IPS-NIHi11 (cell line): ENCODE data around the gene PTK6.
"Not testable (repeated sequence)": the region's sequence is repeated elsewhere in the genome, so short reads cannot be mapped to it uniquely, and the experiment has no call there.

Source experiments
- DNase-seq: peaks from one replicate; pipeline ENCODE4 v3.0.0; 2012; ENCODE audit warnings: mixed read lengths, low spot score

PTK6 gene

GRCh38 chr20:63495167-63495720 is 41.9 kb downstream of the PTK6 start:
- no peak for DNase-seq

- DNase-seq, result peak; percentile 4
These were observed 42.6 kb downstream of the PTK6 start for GRCh38 chr20:63494420-63495166.

- DNase-seq, result no peak
These were observed 43.1 kb downstream of the PTK6 start for GRCh38 chr20:63494084-63494419.

DNA sequence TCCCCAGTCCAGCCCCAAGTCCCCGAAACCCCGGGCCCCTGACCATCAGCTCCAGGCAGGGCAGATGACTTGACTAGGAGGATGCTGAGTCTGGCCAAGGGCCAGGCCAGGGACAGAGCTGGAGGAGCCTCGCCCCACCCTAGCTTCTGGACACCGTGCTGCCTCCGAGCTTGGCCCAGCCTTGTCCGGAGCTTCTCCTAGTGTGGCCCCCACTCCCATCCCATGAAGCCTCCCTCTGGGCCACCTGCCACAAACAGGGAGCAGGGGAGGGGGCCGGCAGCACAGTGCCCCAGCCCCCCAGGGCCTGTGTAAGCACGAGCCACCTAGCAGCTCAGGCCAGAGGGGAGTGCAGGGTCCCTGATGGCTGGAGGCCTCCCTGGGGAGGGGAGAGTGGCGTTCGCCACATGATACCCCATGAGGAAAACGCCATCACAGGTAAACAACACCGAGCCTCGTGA is 43.6 kb downstream of the PTK6 start:
- no peak for DNase-seq

DNA sequence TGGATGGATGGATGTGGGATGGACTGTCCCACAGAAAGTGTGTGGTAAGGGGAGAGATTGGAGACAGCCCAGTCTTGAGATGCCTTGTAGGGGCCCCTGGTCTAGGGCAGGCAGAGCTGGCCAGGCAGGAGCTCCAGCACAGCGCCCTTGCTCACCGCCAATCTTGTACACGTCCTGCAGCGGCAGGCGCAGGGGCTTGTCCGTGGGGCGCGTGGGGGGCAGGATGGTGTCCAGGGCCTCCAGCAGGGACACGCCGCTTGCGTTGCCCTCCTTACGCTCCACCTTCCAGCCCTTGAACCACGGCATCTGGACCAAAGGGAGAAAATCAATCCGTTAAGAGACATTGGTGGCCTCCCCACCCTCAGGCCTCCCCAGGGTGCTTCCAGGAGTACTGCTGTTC is 44.2 kb downstream of the PTK6 start:
- DNase-seq, result no peak

GRCh38 chr20:63492518-63492917 is 44.7 kb downstream of the PTK6 start:
- DNase-seq, result no peak

DNA sequence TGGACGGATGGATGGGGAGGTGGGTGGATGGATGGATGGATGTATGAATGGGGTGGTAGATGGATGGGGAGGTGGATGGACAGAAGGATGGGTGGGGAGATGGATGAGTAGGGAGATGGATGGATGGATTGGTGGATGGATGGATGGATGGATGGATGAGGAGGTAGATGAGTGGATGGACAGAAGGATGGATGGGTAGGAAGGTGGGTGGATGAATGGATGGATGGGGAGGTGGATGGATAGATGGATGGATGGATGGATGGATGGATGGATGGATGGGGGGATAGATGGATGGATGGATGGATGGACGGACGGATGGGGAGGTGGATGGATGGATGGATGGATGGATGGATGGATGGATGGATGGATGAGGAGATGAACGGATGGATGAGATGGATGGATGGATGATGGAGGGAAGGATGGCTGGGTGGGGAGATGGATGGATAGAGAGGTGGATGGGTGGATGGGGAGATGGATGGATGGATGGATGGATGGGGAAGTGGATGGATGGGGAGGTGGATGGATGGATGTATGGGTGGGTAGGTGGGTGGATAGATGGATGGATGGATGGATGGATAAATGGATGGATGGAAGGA is 45.4 kb downstream of the PTK6 start:
- no peak for DNase-seq

DNA sequence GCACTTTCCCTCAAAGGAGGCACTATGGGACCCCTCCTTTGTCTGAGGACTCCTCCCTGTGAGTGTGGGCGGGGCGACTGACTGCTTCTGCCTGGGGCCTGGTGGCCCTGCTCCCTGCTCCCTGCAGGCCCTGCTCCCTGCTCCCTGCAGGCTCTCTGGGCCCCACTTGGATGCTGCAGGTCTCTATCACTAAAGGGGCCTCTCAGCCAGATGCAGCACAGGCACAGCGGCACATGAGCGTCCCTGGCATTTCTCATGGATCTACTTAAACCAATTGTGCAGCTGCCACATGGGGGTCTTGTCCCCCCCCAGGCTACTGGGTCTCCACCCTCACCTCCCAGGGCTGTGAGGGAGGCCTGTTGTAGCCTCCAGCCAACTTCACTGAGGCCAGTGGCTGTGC is 46.1 kb downstream of the PTK6 start:
- DNase-seq, result no peak

GRCh38 chr20:63490416-63490815 is 46.8 kb downstream of the PTK6 start:
- no peak for DNase-seq

DNA sequence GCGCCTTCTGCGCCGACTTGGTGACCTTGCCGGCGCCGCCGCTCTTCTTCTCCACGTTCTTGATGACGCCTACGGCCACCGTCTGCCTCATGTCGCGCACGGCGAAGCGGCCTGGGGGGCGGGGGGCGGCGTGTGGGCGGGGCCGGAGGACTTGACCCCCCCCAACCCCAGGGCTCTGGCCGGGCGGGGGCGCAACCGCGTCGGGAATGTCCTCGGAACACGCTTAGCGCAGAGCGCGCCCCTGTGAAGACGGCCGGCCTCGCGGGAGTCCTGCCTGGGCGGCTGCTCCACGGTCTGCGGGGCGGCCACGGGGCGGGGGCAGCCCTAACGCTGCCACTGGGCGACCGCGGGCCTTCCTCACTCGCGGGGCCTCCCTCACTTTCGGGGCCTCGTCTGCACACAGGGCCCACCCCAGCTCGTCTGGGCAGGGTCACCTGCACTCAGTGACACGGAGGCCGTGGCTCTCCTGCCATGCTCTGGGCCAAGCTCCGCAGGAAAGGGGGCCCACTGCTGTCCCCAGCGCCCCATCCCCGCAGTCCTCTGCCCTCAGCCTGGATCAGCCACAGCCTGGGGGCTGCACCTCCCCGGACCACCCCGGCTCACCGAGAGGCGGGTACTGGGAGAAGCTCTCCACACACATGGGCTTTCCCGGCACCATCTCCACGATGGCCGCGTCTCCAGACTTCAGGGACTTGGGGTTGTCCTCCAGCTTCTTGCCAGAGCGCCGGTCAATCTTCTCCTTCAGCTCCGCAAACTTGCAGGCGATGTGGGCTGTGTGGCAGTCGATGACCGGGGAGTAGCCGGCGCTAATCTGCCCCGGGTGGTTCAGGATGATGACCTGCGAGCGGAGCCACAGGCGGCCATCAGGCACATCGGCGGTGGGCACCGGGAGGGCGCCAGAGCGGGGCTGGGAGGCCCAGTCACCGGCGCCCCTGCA is 48.6 kb downstream of the PTK6 start:
- DNase-seq, result peak; percentile 58

DNA sequence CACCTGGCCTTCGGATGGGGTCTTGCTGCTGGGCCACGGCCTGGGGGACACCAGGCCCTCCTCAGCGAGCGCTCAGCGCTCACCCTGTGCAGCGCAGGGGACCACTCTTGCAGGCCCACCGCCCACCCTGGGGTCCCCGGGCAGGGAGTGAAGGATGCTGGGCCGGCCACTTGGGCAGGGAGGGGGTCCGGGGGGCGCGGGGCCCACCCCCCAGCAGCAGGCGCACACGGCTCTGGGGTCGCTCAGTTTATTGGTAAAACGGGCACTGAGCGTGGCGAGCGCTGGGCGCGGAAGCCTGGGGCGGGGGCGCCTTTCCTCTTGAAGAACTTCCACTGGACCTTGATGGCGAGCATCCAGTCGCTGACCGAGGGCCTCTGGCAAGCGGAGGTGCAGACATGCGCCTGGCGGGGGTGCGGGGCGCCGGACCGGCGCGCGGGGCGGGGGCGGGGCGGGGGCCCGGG is 49.4 kb downstream of the PTK6 start:
- no peak for DNase-seq

GRCh38 chr20:63487116-63487764 is 49.9 kb downstream of the PTK6 start:
- DNase-seq, result no peak

- DNase-seq, result no peak
These were observed 50.8 kb downstream of the PTK6 start for GRCh38 chr20:63486300-63486855.

GRCh38 chr20:63484651-63485403 is 52.3 kb downstream of the PTK6 start:
- no peak for DNase-seq

- no peak for DNase-seq
These were observed 52.9 kb downstream of the PTK6 start for GRCh38 chr20:63484236-63484635.

GRCh38 chr20:63483834-63484233 is 53.3 kb downstream of the PTK6 start:
- DNase-seq, result peak; percentile 74

DNA sequence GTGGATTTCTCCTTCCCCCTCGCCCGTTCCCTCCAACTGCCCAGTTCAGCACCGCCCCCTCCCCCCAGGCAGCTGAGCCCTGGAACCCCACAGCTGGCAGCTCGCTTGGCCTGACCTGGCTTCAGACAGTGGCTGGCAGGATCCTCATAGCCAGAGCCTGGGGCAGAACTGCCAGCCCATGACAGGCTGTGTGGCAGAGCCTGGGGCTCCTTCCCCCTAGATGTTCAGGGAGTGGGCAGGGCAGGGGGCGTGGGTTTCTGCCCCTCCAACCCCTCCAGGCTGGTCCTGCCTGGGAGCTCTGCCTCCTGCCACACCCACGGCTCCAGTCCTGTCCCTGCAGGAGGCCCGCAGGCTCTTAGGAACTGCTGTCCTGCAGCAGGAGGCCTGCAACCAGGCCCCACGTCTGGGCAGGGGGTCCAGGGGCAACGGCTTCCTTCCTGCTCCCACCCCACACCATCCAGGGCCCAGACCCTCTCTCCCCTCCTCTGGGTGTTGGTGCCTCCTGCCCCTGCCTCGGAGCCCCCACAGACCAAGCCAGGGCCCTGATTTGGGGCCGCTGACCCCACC is 55.1 kb downstream of the PTK6 start:
- DNase-seq, result no peak

DNA sequence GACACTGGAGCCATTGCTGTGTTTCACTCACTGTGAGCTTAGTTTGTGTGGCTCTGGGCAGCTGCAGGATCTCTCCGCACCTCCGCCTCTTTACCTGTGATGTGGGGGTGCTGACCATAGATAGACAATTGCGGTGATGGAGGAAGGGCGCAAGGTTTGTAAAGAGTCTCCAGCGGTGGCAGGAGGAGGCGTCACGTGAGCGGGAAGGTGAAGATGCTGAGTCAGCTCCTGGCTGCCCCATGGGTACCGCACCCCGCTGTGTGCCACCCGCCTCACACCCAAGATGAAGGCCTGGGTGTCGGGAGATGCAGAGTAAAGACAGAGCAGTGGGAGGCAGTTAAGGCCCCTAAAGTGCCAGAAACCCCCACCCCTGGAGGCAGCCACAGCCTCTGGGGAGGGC is 55.7 kb downstream of the PTK6 start:
- DNase-seq, result no peak

GRCh38 chr20:63479695-63480419 is 57.3 kb downstream of the PTK6 start:
- not testable (repeated sequence) for DNase-seq
